HG03571 (cell line): ENCODE data around the gene PIK3R5.

Source experiments
- ATAC-seq: cut with Tn5 transposase; IDR thresholded peaks from one replicate; pipeline ENCODE4 v1.9.1; 2021; ENCODE audit not compliant: unreplicated experiment

PIK3R5 gene, protein sequence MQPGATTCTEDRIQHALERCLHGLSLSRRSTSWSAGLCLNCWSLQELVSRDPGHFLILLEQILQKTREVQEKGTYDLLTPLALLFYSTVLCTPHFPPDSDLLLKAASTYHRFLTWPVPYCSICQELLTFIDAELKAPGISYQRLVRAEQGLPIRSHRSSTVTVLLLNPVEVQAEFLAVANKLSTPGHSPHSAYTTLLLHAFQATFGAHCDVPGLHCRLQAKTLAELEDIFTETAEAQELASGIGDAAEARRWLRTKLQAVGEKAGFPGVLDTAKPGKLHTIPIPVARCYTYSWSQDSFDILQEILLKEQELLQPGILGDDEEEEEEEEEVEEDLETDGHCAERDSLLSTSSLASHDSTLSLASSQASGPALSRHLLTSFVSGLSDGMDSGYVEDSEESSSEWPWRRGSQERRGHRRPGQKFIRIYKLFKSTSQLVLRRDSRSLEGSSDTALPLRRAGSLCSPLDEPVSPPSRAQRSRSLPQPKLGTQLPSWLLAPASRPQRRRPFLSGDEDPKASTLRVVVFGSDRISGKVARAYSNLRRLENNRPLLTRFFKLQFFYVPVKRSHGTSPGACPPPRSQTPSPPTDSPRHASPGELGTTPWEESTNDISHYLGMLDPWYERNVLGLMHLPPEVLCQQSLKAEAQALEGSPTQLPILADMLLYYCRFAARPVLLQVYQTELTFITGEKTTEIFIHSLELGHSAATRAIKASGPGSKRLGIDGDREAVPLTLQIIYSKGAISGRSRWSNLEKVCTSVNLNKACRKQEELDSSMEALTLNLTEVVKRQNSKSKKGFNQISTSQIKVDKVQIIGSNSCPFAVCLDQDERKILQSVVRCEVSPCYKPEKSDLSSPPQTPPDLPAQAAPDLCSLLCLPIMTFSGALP

DNA sequence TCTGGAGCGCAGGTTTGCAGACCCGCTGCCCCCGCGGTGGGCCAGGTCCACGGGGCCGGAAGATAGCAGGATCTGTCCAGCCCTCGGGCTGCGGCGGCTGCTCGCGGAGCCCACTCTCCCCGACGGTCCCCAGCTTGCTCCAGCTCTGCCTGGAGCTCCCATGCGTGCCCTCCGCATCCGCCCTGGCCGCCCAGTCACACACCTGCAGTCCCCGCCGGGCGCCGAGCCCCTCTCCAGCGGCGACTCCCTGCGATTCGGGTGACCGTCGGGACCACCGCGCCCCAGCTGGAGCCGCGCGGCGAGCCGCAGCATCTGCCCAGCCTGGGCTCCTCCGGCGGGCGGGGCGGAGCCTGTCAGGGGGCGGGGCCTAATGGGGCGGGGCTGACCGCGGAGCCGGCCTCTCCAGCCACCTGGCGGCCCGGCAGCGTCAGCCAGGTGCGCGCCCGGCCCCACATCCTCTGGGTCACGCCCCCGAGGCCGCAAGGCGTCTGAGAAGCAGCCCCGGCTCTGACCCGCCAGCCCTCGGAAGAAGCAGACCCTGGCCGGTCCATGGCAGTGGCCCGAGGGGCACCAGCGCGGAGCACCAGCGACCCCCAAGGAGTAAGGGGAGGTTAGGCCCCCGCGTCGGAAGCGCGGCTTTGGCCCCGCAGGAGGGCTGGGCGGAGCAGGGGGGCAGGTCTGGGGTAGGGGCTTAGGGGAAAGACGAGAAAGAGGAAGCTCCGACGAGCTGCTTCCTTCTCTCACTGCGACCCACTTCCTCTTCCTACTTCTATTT lies at the start of gene PIK3R5:
Gene PIK3R5 (minus strand): TSS at position 314 of the 775 bp plus-strand sequence. CDS start 54,213 bp downstream, outside the sequence.
- peak; percentile 61 for ATAC-seq

DNA sequence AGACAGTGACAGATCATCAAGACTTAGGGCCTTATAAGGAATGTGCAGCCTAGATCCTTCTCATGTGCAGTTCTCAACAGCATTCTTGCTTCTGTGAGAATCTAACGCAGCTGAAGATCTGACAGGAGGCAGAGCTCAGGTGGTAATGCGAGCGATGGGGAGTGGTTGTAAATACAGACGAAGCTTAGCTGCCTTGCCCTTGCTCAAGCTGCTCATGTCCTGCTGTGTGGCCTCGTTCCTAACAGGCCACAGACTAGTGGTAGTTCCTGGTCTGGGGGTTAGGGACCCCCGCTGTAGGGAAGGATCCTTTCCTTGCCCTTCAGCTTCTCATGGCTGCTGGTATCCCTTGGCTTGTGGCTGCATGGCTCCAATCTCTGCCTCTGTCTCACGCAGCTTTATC lies 45.5 kb upstream of the PIK3R5 start:
- no peak for ATAC-seq

DNA sequence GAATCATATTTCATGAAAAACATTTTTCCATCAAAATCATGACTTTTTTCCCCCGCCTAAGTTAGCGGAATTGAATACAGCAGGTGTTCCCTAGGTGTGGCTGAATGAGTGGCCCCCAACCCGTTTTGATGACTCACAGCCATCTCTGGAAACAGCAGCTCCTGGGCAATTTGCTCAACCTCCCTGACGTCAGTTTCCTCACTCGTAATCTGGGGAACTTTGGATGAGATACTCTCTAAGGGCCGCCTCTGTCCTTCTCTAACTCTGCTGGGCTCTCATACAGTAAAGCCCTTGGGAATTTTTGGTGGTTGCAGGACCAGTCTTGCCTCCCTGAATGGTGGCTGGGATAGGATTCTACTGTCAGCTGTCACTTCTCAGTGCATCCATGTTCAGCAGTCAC lies 44.2 kb upstream of the PIK3R5 start:
- ATAC-seq = no peak

DNA sequence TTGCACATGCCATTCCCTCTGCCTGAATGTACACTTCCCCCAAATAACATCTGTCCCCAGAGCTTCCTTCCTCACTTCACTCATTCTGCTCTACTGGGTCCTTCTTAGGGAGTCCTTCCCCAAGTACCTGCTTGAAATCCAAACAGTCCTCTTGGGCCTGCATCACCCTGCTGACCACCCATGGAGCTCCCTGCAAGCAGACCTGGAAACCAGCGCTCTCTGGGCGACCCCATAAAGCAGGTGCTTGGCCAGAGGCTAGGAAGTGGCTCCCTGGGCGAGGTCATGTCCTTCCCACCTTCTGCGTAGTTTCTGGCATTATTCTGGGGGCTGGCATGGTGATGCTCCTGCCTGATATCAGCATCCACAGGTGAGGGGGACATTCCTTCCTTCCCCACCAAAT lies 43.6 kb upstream of the PIK3R5 start:
- ATAC-seq = no peak

DNA sequence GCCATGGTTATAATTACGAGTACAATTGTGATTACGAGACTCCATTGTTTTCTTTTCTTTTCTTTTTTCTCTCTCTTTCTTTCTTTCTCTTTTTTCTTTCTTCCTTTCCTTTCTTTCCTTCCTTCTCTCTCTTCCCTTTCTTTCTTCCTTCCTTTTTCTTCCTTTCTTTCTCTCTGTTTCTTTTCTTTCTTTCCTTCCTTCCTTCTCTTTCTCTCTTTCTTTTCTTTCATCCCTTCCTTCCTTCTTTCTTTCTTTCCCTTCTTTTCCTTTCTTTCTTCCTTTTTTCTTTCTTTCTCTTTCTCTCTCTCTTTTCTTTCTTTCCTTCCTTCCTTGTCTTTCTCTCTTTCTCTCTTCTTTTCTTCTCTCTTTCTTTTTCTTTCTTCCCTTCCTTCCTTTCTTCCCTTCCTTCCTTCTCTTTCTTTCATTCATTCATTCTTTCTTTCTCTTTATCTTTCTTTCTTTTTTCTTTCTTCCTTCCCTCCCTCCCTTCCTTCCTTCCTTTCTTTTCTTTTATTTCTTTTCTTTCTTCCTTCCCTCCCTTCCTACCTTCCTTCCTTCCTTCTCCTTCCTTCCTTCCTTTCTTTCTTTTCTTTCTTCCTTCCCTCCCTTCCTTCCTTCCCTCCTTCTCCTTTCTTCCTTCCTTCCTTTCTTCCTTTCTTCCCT lies 41.7 kb upstream of the PIK3R5 start:
- ATAC-seq = no peak

DNA sequence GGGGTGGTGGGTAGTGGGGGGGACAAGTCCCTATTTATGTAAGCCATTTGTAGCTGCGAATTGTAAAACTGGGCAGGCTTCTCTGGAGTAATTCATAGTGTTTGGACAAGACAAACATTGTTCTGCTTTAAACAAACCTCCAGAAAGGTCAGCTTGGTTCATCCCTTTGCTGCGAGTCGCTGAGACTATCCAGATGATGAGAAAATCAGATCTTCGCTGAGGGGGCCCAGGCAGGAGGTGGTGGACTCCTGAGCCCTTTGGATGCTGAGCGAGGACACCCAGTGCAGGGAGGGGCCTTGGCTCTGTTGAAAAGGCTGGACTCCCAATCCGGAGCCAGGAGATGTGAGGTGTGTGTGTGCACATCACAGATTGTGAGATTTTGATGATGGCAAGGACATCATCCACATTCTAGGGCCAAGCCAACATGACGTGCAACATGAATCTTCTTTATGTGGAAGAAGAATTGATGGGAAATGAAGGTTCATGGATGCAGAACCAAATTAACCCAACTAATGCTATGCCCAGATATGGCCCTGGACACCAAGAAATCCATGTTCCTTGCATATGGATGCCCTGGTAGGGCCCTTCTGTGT lies 40.8 kb upstream of the PIK3R5 start:
- no peak for ATAC-seq

DNA sequence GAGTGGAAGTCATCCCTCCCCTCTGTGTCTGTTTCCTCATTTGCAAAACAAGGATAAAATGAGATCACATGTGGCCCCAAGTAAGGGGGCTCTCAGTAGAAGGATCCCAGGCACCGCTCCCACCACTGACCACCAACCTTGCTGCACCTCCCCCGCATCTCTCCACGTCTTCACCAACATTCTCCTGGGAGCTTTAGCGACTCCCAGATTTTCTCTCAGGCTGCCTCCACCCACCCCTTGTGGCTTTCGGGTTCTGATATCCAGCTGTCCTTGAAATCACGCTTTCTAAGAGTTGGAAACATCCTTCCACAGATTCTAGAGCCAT lies 39.4 kb upstream of the PIK3R5 start:
- ATAC-seq = no peak

DNA sequence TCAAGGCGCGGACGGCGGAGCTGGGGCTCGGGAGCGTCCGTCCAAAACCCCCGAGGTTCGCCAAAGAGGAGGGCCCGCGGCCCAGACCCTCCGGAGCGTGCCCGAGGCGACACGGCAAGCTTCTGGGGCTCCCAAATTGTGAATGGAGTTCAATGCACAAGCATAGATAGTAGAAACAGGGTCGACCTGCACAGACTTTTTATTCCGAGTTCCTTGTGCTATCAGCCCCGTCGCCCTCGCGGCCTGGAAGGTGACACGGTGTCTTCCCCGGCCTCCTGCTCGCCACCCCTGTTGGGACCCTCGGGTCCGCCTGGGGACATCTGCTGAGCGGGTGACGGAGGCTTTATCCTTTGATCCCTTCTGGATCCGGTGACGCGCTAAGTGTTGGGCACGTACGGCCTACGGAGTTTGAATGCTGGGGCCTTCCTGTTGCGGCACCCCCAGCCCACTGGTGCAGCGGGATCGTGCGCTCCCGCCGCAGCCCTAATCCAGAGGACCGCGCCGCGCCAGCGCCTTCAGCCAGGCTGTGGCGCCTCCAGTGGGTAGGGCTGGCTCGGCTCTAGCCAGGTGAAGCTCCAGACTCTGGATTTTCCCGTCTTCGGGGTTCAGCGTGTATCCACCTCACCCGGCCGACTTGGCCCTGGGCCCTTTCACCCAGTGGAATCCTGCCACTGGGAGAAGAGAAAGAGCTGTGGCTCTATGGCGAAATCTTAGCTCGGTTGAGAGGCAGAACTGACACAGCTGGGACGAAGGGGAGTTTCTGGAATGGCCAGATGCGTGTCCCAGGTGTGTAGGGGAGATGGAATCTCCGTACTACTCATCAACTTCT lies 38.8 kb upstream of the PIK3R5 start:
- no peak for ATAC-seq

DNA sequence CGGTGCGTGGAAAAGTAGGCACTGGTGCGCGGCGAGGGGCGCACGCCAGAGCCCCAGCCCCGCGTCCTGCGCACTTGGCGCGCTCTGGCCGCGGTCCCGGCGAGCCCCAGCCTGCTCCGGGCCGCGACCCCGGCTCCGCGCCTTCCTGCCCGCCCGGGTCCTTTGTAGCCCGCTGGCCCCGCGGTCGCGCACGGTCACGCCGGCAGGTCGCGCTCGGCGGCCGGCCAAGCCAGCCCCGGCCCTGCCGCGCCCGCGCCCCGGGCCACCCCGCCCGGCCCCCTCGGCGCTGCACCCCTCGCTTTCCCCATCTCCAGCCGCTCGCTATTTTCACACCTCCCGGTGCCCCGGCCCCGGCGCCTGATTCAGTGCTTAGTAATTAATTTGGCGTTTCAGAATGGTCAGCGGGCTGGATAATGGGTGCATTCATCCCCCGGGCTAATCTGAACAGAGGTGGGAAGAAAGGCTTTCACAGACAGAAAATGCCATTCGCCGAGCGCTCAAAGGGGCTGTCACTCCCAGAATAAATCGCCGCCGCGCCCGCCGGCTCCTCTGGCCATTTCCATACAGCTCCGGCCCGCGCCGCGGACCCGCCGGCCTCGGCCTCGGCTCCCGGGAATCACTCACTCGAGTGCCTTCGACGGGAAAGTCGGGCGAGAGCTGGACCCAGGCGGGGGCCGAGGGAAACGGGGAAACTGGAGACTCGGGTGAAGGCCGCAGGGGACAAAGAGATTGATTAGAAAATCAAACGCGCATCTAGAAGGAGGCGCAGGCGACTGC lies 38.0 kb upstream of the PIK3R5 start:
- no peak for ATAC-seq

DNA sequence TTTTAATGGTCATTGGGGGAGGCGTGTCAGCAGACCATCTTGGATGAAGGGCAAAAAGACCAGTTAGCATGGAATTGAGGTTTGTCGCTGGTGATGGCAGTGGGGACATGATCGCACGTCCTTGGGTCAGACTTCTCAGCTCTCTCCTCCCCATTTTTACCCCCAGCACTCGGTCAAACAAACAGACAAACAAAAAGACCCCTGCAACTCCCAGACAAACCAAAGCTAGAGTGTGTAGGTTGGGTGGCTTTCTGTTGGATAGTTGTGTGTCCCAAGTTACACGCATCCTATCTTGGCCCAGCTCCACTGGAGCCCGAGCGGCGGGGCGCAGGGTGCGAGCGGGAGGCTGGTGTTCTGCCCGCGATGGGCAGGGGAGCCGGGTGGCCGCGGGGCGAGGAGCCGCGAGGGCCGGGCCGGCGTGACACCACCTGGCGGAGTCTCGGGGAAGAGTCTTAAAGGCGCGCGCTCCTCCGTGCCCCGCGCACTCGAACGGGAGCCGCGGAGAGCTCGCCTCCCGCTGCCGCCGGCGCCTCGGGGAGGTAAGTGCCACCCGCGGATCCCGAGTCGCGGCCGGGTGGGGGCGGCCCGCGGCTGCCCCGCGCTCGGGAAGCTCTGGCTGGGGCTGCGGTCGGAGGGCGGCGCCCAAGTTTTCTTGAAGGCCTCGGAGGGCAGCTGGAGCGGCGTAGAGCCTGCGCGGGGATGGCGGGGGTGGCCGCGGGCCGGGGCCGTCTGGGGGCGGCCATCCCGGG lies 37.3 kb upstream of the PIK3R5 start:
- ATAC-seq = no peak

DNA sequence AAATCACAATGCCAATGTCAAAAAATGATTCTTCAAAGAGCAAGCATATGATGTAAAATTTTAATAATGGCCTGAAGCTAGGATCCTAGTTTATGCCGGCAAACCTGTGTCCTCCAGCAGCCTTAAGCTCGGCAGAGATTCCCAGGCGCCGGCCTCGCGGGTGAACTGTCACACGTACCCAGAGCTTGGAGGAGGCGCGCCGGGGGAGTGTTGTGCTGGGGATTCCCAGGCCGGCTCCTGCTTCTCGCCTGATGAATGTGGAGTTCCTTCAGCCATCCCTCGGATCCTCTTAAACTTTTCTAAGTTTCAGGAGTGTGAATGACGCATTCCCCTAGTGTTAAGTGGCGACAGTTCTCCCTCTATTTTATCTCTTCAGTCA lies 36.7 kb upstream of the PIK3R5 start:
- no peak for ATAC-seq

DNA sequence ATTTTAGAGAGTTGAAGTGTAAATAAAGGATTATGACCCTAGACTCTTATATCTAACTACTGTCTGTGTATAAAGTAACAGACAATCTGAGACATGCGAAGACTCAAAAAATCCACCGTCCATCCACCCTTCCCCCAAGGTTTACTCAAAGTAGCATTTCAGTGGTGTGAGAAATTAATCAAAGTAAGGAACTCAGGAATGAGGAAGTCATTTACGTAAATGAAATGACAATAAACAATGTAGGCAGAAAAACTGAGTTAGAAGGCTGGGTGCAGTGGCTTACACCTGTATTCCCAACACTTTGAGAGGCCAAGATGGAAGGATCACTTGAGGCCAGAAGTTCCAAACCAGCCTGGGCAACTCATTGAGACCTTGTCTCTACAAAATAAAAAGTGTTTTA lies 36.1 kb upstream of the PIK3R5 start:
- no peak for ATAC-seq

DNA sequence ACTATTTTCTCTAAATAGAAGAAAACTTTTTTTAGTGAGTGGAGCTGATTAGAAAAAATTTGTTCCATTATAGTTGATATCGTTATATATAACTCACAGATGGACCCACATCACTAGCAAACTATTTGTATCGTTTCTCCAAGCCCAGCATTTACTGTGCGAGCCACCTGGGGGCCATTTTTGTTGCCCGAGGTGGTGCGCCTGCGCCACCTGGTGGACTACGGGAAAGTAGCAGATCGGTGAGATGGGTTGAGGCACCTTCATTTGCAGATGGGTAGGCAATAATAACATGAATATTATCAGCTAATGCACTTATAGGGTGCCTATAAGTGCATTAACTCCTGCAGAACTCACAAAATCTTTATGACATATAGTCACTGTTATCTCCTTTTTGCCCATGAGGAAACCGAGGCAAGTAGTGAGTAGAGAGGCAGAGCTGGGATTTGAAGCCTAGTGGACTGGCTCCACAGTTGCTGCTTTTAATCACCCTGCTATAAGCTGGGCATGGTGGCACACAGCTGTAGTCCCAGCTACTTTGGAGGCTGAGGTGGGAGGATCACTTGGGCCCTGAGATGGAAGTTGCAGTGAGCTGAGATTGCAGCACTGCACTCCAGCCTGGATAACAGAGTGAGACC lies 32.6 kb upstream of the PIK3R5 start:
- ATAC-seq = no peak

DNA sequence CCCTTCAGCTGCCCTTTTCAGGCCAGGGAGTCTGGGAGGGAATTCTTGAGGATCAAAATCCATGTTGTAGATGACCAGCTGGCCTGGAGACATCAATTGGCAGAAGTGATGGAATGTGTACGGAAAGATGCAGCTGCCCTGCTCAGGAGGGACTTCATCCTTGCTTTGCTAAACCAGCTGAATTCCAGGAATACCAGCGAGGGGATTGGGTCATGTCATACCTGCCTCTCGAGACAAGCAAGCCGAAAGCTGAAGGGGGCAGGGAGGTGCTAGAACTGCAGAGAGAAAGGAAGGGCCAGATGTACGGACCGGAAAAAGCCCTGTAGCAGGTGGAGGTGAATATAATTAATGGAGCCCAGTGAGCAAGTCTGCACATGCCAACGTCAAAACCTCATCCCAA lies 30.2 kb upstream of the PIK3R5 start:
- ATAC-seq = no peak

DNA sequence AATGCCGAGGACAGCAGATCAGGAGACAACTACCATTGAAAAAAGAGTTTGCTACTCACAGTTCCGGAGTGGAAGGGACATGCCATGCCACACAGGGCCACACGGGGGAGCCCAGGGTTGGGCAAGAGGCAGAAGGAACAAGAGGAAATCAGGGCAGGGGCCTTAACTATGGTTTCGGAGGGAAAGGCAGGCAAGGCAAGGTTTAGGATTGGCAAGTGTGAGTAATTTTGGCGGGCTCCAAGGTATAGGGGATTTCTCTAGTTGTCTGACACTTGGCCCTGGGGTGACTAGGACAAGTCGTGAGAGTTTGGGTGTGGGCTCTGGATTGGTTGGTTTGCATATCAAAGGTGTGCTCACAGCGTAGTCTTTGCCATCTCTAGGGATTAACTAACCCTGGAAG lies 28.8 kb upstream of the PIK3R5 start:
- ATAC-seq = no peak

DNA sequence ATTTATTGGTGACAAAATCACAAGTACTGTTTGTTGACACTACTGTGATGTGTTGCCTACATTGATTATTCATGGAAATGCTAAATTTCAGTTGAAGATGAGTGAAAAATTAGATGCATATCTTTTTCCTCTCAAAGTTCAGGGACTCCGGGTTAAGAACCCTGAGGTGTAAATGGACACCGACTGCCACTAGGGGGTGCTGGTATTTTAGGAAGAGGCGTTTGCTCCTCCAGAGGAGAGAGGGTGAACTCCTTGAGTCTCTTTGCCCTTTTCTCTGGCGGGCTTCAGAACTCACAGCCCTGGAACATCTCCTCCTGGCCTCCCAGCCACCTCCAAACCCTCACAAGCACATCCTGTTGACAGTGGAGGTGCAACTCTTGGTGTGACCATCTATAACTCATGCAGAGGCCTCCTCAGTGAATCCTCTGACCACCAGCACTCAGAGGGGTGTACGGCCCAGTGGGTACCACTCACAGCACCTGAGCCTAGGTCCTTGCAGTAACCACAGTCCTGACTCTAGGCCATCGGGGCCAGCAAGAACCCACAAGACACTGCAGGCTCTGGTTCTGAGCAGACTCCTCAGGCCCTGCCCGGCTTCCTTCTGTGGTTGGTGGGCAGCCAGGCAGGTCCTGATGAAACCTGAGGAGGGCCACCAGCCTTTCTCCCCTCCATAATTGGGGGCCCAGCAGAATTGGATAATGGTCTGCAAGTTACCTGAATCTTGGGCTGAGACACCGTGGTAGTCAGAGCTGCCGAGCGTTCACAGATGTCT lies 26.2 kb upstream of the PIK3R5 start:
- ATAC-seq = no peak
